8988T (cell line): ENCODE data around the gene SOX30.

Source experiments
- DNase-seq: peaks from one replicate; pipeline ENCODE4 v3.0.0; 2011

Gene SOX30

GRCh38 chr5:157607371-157608161, 44.7 kb downstream of the SOX30 start:
- no peak for DNase-seq

GRCh38 chr5:157606046-157606445, 46.2 kb downstream of the SOX30 start:
- DNase-seq: no peak

- peak; percentile 14 for DNase-seq
Observed at GRCh38 chr5:157603333-157604190, 48.7 kb downstream of the SOX30 start.

- no peak for DNase-seq
Observed at GRCh38 chr5:157602505-157602904, 49.7 kb downstream of the SOX30 start.

DNA sequence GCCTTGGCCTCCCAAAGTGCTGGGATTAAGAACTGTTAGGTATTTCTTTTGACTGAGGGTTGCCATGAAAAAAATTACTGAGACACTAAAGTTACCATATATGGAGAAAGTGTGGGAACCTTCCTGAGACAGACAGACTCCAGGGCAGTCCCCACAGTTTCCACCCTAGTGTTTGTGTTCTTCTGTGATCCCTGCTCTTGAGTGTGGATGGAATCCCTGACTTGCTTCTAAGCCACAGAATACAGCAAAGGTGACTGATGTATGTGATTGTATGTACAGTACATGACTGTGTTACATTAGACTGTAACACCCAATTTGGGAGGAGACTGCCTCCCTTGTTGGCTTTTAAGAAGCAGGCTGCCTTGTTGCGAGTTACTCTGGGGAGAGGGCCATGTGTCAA, 52.0 kb downstream of the SOX30 start:
- no peak for DNase-seq

DNA sequence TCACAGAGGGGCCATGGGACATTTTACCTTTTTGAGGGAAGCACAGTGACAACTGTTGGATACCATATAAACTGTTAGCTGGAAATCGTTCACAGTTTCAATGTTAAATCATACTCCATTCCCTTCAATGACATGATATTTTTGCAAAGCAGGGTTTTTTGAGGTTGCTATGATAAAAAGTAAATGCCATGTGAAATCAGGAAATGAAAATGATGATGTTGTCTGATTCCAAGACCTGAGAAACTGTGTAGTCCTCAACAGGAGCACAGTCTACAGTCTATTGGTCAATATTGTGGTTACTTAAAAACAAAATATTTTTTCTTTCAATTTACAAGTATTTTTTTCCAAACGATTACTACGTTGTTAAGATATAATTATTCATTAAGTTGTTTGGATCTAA, 52.7 kb downstream of the SOX30 start:
- no peak for DNase-seq

- DNase-seq: no peak
Observed at GRCh38 chr5:157598350-157598936, 53.8 kb downstream of the SOX30 start.

DNA sequence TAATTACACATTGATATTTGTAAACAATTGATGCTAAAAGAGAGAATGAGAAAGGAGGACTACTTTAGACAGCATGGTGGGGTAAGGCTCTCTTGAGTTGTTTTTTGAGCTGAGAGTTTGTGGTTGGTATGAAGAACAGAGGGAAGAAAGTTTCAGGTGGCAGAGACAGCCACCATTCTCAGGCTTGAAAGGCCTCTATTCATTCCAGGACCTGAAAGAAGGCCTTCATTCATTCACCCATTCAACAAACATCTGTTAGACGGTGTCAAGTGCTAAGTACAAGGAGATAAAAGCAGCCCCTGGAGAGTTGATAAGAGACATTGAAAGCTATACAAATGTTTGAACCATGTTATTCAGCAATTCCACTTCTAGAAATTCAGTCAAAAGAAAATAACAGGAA, 55.0 kb downstream of the SOX30 start:
- no peak for DNase-seq

GRCh38 chr5:157596487-157596886, 55.8 kb downstream of the SOX30 start:
- DNase-seq: no peak

DNA sequence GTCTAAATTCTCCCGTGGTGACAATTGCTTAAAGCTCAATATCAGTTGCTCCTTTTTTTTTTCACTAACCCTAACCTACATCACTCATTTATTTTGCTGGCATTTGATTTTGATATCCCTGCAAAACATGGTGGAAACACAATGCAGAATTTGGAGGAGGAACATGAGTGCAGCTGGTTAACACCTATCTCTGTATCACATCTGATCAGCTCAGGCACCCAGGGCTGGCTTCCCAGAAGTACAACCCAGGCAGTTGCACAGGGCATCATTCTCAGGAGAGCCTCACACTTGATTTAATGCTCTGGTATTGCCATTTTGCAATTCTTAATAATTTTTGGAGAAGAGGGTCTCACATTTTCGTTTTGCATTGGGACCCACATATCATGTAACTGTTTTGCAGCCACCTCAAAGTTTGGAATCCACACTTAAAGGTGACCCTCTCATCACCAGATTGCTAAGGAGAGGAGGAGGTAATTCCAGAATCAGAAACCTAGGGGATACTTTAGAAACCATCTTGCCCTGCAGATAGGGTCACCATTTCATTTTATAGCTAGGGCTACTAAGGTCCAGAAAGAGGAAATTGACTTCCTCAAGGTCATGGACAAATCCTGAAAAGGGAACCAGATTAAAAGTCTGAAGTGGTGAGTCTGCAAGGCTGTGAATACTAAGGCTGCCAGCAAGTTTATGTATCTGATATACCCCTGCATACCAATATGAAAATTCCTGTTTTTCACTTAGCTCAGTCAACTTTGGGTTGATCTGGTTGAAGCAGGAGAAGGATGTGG, 57.4 kb downstream of the SOX30 start:
- no peak for DNase-seq

GRCh38 chr5:157594257-157594656, 58.0 kb downstream of the SOX30 start:
- no peak for DNase-seq

DNA sequence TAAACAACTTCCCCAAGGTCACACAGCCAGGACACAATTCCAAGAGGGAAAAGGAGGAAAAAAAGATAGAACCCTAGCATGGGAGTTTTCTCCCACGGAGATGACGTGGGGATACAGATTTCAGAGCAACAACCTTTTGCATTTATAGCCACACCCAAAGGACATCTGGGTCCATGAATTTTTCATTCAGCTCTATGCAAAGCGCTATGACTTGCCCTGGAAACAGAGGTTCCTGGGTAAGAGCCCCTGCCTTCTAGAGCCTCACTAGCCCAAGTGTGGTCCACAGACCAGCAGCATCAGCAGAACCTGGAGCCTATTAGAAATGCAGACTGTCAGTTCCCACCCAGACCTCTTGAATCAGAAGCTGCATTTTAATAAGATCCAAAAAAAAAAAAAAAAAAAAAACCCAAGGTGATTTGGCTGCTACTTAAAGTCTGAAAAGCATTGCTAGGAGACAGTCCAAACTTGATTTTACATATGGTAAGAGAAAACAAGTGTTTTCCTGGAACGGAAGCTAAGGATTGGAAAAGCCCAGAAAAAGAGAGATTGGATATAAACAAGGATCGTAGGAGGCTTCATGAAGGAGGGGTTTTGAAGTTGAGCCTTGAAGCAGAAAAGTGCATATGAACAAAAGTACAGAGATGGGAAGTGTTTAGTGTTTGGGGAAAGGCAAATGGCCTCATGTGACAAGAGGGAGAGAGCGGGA, 59.0 kb downstream of the SOX30 start:
- no peak for DNase-seq

- DNase-seq: no peak
Observed at GRCh38 chr5:157592594-157592993, 59.6 kb downstream of the SOX30 start.

- no peak for DNase-seq
Observed at GRCh38 chr5:157590478-157590877, 61.8 kb downstream of the SOX30 start.

DNA sequence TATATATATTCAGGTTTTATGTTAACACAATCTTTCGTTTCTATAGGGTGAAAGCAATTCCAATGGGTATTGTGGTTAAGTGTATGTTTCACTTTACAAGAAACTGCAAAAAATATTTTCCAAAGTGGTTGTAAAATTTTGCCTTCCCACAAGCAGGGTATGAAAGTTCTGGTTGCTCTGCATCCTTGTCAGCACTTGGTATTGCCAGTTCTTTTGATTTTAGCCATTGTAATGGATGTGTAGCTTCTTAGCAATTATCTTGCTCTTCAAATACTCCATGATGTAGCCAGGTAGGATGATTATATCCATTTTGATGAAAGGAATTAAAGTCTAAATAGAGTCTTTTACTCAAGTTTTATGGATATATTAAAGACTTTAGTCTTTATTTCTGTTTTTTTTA, 67.6 kb downstream of the SOX30 start:
- DNase-seq: no peak

- DNase-seq: no peak
Observed at GRCh38 chr5:157582731-157583620, 69.3 kb downstream of the SOX30 start.

DNA sequence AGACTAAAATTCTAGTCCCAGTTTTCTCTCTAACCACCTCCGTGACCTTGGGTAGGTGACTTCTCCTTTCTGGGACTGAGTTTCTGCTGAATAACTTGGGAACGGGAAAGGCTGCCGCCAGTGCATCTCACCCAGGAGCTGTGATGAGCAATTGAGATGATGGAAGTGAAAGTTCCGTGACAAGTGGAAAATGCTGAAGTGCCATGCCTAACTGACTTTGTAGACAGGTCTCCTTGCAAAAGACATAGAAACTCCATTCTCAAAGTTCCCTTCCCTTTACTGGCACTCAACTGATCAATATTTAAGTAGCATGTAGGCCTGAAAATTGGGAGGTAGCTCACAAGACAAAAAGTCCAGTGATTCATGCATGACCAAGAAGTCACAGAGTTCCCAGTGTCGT, 70.3 kb downstream of the SOX30 start:
- no peak for DNase-seq

DNA sequence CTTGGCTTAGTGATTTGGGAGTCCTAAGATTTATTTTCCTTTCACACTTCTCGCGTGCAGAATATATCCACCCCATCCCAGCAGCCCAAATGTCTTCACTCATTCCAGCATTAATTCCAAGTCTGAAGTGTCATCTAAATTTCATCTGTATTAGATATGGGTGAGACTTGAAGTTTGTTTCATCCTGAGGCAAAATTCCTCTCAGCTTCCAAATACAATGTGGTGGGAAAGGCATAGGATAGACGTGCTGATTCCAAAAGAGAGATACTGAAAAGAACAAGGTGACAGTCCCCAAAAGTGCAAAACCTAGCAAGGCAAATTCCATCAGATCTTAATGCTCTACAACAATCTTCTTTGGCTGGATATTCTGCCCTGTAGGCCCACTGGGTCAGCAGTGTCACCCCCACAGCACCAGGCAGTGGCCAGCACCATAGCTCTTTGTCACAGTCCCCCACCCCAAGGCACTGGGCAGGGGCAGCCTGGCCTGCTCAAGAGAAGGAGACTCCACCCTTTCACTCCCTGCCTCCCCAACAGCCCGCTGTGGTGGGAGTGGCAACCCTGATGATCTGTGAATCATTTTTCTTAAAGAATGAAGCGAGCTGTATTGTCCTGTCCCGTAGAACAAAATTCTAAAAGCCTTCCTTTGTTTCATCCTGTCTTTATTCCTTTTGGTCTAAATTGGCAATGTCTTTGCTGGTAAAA, 74.0 kb downstream of the SOX30 start:
- DNase-seq: no peak

- no peak for DNase-seq
Observed at GRCh38 chr5:157576678-157577077, 75.6 kb downstream of the SOX30 start.
